ENCODE results near the gene IDUA. TPM values are rescaled to one million over a fixed set of nuclear protein-coding genes. Genes with fewer than 3 reads are reported as not detected.

IDUA gene
- total RNA-seq, 1 experiment from 2014 or later = 10.1 TPM

- no TSS peak for BruUV-seq (replicated peaks)
- Histone ChIP-seq H4K20me1 (ENCODE audit: low read length) (no peaks in the 10 kb centered on the region), H3K79me2 (ENCODE audit: low read length) (no peaks in the 10 kb centered on the region), H3K9me2 (replicated peaks; ENCODE audit: low read length) (no peaks in the 10 kb centered on the region), H2AFZ (ENCODE audit: low read length) (no peak overlapping the region), H3K4me2 (ENCODE audit: low read length) (no peak overlapping the region), H3K4me3 (ENCODE audit: low read length) (no peak overlapping the region), H3K9ac (ENCODE audit: low read length) (no peak overlapping the region), H3F3A (ENCODE audit: low read length, unreplicated experiment) (no peaks in the 10 kb centered on the region), H3K27me3 (ENCODE audit: low read length) (no peaks in the 10 kb centered on the region), H3K36me3 (ENCODE audit: low read depth, low read length) (no peaks in the 10 kb centered on the region), H3K27ac (ENCODE audit: low read length) (no peak overlapping the region), H3K4me1 (ENCODE audit: insufficient read depth, low read length) (no peaks in the 10 kb centered on the region; the same call in 1 of the 2 replicates), H3K9me3 (ENCODE audit: low read length) (no peaks in the 10 kb centered on the region)
- ChIA-PET CTCF (no interaction called here), POLR2A (ENCODE audit: unreplicated experiment) (no interaction called here)
- intact Hi-C loops (cut with micrococcal nuclease) = no loop called here
- DNase-seq (no peak), ATAC-seq (no peak)
- TF ChIP-seq EZH2phosphoT487 (IDR thresholded peaks at IDR 0.05; ENCODE audit: borderline replicate concordance, low read length) = no peak
- TF ChIP-seq, protein P1, sequence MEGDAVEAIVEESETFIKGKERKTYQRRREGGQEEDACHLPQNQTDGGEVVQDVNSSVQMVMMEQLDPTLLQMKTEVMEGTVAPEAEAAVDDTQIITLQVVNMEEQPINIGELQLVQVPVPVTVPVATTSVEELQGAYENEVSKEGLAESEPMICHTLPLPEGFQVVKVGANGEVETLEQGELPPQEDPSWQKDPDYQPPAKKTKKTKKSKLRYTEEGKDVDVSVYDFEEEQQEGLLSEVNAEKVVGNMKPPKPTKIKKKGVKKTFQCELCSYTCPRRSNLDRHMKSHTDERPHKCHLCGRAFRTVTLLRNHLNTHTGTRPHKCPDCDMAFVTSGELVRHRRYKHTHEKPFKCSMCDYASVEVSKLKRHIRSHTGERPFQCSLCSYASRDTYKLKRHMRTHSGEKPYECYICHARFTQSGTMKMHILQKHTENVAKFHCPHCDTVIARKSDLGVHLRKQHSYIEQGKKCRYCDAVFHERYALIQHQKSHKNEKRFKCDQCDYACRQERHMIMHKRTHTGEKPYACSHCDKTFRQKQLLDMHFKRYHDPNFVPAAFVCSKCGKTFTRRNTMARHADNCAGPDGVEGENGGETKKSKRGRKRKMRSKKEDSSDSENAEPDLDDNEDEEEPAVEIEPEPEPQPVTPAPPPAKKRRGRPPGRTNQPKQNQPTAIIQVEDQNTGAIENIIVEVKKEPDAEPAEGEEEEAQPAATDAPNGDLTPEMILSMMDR (conservative IDR thresholded peaks at IDR 0.05; ENCODE audit: low read depth, low read length) = no peak
- no peak for TF ChIP-seq EZH2 (IDR thresholded peaks at IDR 0.05; ENCODE audit: low read length, unreplicated experiment)
Measured at GRCh38 chr4:1029529-1029928, 42.7 kb downstream of the IDUA start.

DNA sequence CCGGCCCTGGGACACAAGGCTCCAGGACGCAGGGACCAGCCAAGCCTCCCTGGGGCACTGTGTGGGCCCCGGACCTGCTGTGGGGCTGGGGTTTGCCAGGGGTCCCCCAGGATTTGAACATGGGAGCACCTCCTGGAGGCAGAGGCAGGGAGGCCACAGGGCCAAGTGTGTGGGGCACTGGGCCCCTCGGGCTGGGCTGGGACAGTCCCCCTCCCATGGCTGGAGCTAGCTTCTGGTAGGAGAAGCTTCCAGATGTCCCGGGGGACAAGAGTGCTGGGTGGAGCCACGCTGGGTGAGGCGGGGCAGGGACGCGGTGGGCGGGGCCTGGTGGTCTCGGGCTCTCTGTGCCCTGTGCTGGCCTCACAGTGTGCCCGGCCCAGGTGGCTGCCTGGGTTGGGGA is 43.2 kb downstream of the IDUA start:
- no peaks in the 10 kb centered on the region for H3K9me3 ChIP-seq (ENCODE audit: low read length)
- no peak overlapping the region for H3K9ac ChIP-seq (ENCODE audit: low read length)
- TF ChIP-seq, protein P1 (conservative IDR thresholded peaks at IDR 0.05; ENCODE audit: low read depth, low read length) = no peak
- no peak for TF ChIP-seq EZH2phosphoT487 (IDR thresholded peaks at IDR 0.05; ENCODE audit: borderline replicate concordance, low read length)
- TF ChIP-seq EZH2 (IDR thresholded peaks at IDR 0.05; ENCODE audit: low read length, unreplicated experiment) = no peak
- intact Hi-C loops (cut with micrococcal nuclease) = no loop called here
- H3K9me2 ChIP-seq (replicated peaks; ENCODE audit: low read length) = no peaks in the 10 kb centered on the region
- H3K79me2 ChIP-seq (ENCODE audit: low read length) = no peaks in the 10 kb centered on the region
- no peaks in the 10 kb centered on the region for H3F3A ChIP-seq (ENCODE audit: low read length, unreplicated experiment)
- no TSS peak for BruUV-seq (replicated peaks)
- peak overlapping the region; percentile 73 for H3K4me2 ChIP-seq (ENCODE audit: low read length)
- H3K36me3 ChIP-seq (ENCODE audit: low read depth, low read length) = no peaks in the 10 kb centered on the region
- ChIA-PET POLR2A (ENCODE audit: unreplicated experiment) (no interaction called here), CTCF (no interaction called here)
- H3K27ac ChIP-seq (ENCODE audit: low read length) = no peak overlapping the region
- H3K4me3 ChIP-seq (ENCODE audit: low read length) = 0 out of 2 replicates have a peak overlapping the region, but pooled peaks have one; percentile 31
- H3K4me1 ChIP-seq (ENCODE audit: insufficient read depth, low read length) = no peaks in the 10 kb centered on the region; the same call in 1 of the 2 replicates
- H4K20me1 ChIP-seq (ENCODE audit: low read length) = no peaks in the 10 kb centered on the region
- peak; percentile 39 for ATAC-seq
- H2AFZ ChIP-seq (ENCODE audit: low read length) = peak overlapping the region; percentile 50; the same call in 1 of the 2 replicates
- H3K27me3 ChIP-seq (ENCODE audit: low read length) = no peaks in the 10 kb centered on the region
- DNase-seq = no peak

GRCh38 chr4:1030559-1030958 is 43.7 kb downstream of the IDUA start:
- H2AFZ ChIP-seq (ENCODE audit: low read length) = peak overlapping the region; percentile 50; the same call in 1 of the 2 replicates
- no peaks in the 10 kb centered on the region for H3K9me2 ChIP-seq (replicated peaks; ENCODE audit: low read length)
- no peak overlapping the region for H3K9ac ChIP-seq (ENCODE audit: low read length)
- ATAC-seq (peak; percentile 27; the same call in 1 of the 2 replicates), DNase-seq (no peak)
- H3K79me2 ChIP-seq (ENCODE audit: low read length) = no peaks in the 10 kb centered on the region
- no peaks in the 10 kb centered on the region; the same call in 1 of the 2 replicates for H3K4me1 ChIP-seq (ENCODE audit: insufficient read depth, low read length)
- no TSS peak for BruUV-seq (replicated peaks)
- H3K4me2 ChIP-seq (ENCODE audit: low read length) = peak overlapping the region; percentile 73
- no peaks in the 10 kb centered on the region for H3K36me3 ChIP-seq (ENCODE audit: low read depth, low read length)
- TF ChIP-seq, protein P1 (conservative IDR thresholded peaks at IDR 0.05; ENCODE audit: low read depth, low read length) = no peak
- TF ChIP-seq EZH2phosphoT487 (IDR thresholded peaks at IDR 0.05; ENCODE audit: borderline replicate concordance, low read length) (no peak), EZH2 (IDR thresholded peaks at IDR 0.05; ENCODE audit: low read length, unreplicated experiment) (no peak)
- no peaks in the 10 kb centered on the region for H3K9me3 ChIP-seq (ENCODE audit: low read length)
- no peak overlapping the region for H3K27ac ChIP-seq (ENCODE audit: low read length)
- no peaks in the 10 kb centered on the region for H3K27me3 ChIP-seq (ENCODE audit: low read length)
- no peaks in the 10 kb centered on the region for H3F3A ChIP-seq (ENCODE audit: low read length, unreplicated experiment)
- no peaks in the 10 kb centered on the region for H4K20me1 ChIP-seq (ENCODE audit: low read length)
- ChIA-PET CTCF (no interaction called here), POLR2A (ENCODE audit: unreplicated experiment) (interaction anchor here (0.6 kb wide), 1 partner anchor 16 kb away, joined by 3 read pairs; no protein-coding TSS in a partner anchor)
- intact Hi-C loops (cut with micrococcal nuclease) = no loop called here
- 0 out of 2 replicates have a peak overlapping the region, but pooled peaks have one; percentile 31 for H3K4me3 ChIP-seq (ENCODE audit: low read length)
